GM04504 (cell line): ENCODE measurements around the gene PRSS21.

Source experiments
- DNase-seq: peaks from one replicate; pipeline ENCODE4 v3.0.0-alpha.2; 2012; ENCODE audit warnings: low read depth

PRSS21 gene

DNA sequence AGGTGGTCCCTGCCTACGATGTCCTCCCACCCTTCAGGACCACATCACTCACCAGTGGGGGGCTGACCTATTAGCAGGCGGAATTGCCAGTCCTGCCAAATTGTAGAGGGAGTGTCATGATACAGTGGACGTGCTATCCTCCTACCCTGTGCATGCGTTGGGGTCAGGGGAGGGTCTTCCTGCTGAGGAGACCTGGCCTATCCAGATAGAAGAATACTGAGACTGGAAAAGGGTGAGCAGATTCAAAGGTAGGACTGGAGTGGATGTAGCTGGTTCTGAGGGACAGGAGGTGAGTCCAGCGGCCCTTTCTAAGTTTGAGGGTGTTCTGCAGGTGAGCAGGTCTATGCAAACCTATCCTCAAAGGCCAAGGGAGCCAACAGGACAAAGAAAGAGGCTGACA is 10.8 kb upstream of the PRSS21 start:
- no peak for DNase-seq

DNA sequence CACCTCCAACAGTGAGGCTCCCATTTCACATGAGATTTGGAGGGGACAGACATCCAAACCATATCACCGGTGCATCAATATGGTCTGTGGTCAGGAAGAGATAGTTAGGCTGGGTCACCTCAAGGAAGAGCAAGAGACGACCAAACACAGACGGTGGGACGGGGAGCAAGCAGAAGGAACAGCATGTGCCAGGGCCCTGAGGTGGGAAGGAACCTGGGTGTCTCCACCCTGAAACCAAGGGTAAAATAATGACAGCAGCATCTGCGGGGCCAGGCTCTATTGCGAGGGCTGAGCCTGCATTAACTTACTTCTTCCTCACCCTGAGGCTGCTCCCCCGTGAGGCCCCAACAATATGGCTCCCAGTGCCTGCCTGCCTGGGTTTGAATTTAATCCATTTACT is 8.9 kb upstream of the PRSS21 start:
- DNase-seq = no peak

DNA sequence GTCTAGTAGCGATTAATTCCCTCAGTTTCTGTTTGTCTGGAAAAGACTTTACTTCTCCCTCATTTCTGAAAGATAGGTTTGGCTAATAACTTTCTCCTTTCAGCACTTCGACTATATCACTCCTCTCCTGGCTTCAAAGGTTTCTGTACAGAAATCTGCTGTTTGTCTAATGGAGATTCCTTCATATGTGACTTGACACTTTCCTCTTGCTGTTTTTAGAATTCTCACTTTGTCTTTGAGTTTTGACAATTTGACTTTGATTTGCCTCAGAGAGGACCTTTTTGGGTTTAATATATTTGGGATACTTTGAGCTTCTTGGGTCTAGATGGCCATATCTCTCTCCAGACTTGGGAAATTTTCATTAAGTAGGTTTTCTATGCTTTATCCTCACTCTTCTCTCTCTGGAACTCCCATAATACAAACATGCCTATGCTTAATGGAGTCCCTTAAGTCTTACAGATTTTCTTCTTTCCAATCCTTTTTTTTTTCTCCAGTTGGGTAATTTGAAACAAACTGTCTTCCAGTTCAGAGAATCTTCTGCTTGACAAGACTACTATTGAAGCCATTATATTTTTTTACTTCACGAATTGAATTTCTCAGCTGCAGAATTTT is 7.8 kb upstream of the PRSS21 start:
- DNase-seq = no peak

DNA sequence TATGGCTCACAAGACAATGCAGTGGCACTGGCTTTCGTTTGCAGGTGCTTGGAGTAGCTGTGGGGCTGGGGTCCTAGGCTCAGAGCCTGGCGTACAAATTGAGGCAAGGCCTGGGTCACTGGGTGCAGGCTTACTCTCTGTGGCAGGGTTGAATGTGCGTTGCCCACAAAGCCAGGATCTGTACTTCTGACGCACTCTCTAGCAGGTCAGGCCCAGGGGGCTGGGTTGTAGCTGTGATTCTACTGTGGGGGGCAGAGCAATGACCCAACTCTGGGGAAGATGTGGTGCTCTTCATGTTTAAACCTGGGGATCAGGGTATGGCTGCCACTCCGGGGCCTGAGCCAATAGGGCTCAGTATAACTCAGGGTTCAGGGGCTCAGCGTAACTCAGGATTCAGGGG is 6.4 kb upstream of the PRSS21 start:
- DNase-seq = no peak

DNA sequence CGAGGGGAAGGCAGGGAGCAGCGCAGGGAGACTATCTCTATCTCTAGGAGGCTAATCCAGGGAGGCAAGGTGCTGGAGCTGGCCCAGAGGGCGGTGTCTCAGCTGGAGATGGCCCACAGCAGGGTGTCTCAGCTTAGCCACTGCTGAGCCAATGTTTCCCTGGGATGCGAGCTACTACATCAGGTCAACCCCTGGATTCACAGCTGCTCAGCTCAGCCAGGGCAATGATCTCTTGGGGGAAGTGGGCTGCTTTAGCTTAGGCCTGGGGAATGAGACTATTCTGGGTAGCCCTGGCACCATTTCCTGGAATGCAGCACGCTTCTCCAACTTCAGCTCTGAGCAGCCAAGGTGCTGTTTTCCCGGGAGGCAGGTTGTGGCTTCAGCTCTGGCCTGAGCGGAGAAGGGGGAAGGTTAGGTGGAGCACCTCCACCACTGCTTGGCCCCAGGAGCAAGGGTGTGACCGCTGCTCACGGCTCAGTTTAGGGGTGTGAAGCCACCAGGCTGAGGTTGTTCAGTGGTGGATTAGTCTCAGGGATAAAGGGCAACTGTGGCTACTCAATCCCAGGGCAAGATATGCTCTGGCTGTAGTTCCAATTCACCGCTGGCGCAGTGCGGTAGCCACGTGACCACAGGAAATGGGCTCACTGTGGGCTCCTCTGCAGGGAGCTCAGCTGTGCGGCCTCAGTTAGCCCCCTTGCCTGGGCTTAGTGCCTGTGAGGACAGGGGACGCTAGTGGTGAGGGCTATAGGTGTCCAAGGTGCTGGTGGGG is 5.2 kb upstream of the PRSS21 start:
- no peak for DNase-seq

DNA sequence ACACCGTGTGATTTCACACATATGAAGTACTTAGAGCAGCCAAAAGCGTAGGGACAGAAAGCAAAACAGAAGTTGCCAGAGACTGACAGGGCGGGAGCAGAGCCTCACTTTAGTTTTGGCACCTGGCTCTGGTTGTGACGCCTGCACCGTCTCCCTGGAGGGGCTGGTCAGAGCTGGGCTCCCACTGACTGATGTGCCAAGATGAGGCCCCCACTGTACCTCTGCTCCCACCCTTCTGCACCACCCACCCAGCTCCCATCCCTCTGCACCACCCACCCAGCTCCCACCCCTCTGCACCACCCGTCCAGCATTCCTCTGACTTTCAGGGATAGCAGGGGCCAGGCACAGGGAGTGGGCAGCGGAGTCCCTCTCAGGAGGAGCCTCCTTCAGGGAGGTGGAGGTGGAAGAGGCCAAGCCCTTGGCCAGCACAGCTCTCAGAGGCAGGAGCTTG is 3.2 kb upstream of the PRSS21 start:
- DNase-seq = no peak

DNA sequence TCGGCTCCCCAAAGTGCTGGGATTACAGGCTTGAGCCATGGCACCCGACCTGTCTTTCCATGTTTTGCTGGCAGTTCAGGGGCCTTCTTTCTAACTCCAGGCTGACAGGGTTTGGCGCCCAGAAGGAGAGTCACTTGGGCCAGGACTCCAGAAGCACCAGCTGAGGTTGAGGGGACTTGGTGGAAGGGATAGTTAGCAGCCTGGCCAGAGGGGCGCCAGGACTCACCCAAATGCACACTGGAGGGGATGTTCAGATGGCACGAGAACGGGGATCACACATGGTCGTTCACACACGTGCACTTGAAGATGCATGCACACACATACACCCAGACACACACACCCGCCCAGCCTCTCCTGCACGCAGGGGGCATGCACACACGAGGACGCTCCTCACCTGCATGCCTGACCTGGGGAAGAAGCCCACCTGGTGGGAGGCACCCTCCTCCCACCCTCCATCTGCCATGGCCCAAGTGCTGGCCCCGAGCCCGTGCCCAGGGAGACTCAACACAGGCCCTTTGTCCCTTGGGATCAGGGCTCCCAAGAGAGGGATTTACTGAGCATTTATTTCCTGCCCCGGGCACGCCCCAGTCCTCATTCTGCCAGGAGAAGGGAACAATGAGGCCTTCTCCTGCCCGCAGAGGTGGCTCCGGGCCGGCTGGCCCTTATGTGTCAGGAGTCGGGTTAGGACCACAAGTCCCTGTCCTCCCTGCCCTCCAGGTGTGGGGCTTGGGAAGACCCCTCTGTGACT is 2.3 kb upstream of the PRSS21 start:
- DNase-seq = no peak

DNA sequence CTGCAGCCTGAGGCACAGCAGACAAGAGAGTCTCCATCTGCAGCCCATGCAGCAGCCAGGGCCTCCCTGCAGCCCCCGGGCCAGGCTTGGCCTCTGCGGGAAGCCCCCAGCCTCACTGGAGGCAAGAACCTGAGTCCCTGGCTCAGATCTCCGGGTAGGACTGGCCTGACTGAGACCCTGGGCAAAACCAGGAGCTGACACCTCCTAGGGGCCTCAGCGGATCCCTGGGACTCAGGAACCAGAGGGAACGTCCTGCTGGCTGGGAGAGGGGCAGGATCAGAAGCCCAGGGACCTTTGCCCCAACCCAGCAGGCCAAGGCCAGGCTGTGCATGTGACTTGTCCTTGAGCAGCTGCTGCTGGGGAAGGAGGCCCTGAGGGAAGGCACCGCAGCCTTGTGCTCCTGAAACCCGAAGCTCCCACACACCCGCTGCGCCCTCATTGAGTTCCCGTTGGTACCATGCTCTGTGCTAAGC is 1.7 kb upstream of the PRSS21 start:
- no peak for DNase-seq

DNA sequence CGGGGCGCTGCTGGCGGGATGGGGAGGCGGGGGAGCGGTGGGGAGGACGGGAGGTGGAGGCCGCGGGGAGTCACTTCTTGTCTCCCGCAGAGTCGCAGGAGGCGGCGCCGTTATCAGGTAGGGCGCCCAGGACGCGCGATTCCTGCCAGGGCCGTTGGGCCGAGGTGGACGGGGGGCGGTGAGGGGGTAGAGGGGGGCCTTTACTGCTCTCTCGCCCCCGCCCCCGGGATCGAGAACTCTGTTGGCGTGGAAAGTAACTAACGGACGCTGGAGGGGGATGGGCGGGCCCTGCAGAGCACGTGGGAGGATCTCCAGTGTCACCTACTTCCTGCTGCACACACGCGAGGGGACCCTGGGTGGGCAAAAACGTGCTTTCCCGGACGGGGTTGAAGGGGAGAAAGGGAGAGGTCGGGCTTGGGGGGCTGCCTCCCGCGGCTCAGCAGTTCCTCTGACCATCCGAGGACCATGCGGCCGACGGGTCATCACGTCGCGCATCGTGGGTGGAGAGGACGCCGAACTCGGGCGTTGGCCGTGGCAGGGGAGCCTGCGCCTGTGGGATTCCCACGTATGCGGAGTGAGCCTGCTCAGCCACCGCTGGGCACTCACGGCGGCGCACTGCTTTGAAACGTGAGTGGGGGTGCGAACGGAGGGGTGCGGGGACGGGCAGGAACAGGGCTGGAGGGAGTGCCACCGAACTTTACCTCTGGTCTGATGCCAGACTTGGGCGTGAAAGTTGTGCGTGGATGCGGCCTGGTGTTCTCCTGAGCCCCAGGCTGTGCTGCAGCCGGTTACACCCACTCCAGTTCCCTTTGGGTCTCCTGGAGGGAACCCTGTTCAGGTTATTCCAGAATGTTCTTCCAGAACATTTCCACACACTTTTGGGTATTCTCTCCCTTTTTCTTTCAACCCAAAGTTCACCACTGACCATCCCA is 569 bp downstream of the PRSS21 start:
- no peak for DNase-seq

DNA sequence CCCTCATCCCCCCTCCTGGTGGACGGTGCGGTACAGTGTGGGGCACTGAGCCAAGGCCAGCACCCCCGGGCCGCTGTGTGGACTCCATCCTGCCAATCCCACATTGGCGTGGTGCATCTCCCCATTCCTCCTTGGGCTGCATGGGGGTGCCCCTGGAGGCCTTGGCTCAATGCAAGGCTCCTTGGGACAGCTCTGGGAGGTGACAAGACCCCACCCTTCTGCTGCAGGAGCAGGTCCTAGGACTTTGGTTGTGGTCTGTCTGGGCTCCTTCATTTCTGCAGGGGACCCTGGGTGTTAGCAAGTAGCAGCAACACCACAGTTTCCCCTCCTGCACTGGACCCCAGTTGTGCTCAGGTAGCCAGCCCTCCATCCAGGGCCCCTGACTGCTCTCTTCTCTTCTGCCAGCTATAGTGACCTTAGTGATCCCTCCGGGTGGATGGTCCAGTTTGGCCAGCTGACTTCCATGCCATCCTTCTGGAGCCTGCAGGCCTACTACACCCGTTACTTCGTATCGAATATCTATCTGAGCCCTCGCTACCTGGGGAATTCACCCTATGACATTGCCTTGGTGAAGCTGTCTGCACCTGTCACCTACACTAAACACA is 1.3 kb downstream of the PRSS21 start:
- no peak for DNase-seq

DNA sequence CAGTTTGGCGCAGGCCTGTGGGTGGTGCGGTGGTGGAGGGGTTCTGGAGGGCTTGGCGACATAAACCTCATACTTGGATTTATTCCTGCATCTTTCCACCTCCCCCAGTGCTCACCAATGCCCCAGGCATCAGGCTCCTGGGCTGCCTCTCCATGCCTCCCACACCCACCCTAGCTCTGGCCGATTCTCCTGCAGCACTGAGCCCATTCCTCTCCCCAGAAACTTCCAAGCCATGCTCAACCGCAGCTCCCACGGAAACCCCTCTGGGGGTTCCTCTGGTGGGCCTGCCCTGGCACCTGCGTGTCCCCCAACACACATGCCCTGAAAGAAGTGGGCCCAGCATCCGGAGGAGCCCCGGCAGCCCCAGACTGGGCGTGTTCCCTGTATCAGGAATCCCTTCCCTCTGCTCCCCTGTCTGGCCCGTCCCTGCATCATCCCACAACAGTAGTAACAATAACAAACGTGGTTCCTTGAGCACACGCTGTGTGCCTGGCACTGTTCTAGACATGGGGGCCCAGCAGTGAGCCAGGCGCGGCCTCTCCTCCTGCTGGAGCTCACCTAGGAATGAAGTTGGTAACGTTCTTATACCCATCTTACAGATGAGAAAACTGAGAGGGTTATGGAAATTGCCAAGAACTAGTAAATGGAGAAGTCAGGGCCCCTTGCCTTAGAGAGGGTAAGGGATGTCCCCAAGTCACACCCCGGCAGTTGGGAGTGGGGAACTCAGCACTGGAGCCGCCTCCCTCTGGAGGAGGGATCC is 2.3 kb downstream of the PRSS21 start:
- DNase-seq = no peak

DNA sequence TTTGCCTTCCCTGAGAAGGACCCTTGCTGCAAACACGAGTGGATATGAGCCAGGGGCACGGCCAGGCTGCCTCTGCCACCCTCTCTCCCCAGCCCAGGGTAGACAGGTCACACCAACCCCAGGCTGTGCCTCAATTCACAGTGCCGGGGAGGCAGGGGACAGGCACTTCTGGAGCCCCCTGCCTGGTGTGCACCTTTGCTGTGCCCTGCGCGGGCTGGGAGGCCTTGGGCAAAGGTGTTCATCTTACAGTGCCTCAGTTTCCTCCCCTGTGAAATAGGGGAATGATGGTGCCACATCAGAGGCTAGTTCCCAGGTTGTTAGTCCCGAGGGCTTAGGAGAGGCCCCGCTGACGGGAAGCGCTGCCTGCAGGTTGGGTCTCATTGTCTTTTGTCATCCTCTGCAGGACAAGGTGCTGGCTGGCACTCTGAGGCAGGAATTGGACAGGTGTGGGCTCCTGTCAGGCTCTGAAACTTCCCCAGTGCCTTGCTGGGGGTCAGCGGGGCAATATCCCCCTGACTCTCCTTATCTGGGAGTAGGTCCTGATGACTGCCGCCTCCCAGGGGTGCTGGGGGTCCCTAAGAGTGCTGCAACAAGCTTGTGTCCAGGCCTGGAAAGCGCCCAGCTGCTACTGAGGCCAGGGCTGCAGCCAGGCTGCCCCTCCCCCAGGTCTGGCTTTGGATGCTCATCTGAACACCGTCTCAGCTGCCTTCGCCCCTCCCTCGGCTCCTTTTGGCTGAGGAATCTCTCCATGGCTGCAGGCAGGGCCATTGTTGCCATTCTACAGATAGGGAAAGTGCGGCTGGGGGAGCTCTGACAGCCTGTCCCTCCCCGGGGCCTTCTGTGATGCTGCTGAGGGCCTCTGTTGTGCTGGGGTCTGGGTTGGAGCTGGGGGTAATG is 3.1 kb downstream of the PRSS21 start:
- DNase-seq = no peak

DNA sequence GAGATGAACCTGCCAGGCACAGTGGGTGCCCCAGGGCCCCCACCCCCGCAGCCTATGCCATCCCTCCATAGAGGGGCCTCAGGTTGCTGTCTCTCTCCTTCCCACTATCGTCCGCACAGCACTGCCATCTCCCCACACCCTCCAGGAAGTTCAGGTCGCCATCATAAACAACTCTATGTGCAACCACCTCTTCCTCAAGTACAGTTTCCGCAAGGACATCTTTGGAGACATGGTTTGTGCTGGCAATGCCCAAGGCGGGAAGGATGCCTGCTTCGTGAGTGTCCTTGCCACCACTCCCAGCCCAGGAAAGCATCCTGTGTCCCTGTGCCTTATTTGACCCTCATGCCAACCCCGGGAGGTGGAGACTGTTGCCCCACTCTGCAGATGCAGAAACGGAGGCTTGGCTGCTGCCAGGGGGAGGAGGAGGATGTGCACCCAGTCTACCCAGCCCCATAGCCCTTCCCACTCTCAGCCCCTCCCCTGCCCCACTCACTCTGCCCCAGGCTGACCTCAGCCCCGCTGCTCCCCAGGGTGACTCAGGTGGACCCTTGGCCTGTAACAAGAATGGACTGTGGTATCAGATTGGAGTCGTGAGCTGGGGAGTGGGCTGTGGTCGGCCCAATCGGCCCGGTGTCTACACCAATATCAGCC is 3.9 kb downstream of the PRSS21 start:
- DNase-seq = no peak

DNA sequence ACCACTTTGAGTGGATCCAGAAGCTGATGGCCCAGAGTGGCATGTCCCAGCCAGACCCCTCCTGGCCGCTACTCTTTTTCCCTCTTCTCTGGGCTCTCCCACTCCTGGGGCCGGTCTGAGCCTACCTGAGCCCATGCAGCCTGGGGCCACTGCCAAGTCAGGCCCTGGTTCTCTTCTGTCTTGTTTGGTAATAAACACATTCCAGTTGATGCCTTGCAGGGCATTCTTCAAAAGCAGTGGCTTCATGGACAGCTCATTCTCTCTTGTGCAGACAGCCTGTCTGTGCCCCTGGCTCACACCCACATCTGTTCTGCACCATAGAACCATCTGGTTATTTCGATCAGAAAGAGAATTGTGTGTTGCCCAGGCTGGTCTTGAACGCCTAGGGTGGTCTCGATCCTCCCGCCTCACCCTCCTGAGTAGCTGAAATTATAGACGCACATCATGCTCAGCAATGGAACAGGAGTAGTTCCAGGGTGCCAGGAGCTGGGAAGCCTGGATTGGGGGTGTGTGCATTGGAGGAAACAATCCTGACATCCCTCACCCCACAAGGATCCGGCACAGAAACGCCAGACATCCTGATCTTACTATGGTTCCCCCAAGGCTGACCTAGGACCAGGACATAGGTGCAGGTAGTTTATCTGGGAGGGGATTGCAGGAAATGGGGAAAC is 4.6 kb downstream of the PRSS21 start:
- no peak for DNase-seq

DNA sequence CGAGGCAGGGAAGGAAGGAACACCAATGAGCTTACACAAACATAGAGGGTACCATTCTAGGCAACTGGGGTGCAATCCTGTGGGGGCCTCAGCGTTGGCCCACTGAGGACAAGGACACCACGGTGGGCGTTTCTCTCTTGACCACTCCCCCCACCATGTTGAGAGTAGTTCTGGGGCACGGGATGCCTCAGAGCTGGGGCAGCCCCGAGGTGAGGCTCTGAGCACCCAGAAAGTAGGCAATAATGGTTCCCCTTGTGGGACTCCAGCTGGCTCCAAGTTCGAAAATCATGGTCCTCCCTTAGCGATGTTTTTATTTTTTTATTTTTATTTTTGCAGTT is 5.1 kb downstream of the PRSS21 start:
- DNase-seq = no peak

DNA sequence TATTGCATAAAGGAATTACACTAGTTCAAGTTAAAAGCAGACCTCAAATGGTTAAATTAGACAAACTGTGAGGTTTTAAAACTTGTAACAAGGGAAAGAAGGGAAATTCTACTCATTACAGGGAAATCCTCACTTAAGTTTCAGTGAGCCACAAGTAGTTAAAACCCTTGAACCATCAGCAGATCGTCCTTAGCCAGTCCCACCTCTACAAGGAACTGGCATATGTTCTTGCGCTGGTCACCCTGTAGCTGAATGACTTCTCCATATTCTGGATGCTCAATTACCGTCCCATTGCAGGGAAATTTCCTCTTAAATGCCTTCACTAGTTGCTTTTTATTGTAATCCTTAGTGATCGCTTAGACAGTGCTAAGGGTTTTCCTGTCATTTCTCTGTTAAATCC is 5.5 kb downstream of the PRSS21 start:
- DNase-seq = no peak

DNA sequence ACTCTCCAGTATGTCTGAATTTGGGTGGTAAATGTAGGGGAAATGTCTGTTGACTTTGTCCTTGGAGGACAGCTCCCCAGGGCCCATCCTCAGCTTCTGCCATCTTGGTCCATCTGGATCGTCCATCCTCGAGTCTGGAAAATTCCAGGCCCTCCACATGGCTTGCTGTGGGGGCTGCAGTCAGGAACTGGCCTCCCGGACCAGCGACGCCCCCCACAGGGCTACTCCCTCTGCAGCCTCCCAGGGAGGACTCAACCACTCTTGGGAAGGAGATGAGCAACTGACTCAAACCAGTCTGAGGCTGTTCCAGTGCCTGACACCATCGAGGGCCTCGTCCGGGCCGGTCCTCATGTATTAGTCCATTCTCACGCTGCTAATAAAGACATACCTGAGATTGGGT is 7.6 kb downstream of the PRSS21 start:
- no peak for DNase-seq

DNA sequence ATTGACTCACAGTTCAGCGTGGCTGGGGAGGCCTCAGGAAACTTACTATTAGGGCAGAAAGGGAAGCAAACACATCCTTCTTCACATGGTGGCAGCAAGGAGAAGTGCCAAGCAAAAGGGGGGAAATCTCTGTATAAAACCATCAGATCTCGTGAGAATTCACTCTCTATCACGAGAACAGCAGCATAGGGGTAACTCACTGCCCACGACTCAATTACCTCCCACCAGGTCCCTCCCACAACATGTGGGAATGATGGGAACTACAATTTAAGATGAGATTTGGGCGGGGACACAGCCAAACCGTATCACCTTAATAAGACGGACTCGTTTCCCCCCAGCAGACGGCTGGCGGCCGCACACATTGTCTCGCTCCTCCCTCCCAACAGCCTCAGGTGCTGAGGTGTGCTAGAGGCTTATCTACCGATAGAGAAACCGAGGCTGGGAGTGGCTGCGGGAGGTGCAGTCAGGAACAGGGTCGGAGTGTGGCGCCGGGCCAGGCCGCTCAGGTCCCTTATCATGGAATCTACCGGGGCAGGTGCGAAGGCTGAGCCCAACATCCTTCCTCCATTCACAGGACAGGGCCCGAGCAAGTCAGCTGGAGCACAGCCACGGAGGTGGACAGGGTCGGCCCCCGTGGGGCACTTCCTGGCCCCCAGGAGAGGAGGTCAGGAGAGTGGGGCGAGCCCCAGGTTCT is 8.2 kb downstream of the PRSS21 start:
- DNase-seq = no peak
